HG03469 (cell line): ENCODE results near the gene SART1.
"Not testable (repeated sequence)": the region's sequence is repeated elsewhere in the genome, so short reads cannot be mapped to it uniquely, and the experiment has no call there.

Experiments
- ATAC-seq: cut with Tn5 transposase; IDR thresholded peaks from one replicate; pipeline ENCODE4 v1.9.1; 2021; ENCODE audit warnings: mild to moderate bottlenecking, moderate library complexity, moderate number of reproducible peaks; ENCODE audit not compliant: unreplicated experiment

Gene SART1

GRCh38 chr11:65931773-65932557 is 29.6 kb upstream of the SART1 start:
- ATAC-seq = no peak

DNA sequence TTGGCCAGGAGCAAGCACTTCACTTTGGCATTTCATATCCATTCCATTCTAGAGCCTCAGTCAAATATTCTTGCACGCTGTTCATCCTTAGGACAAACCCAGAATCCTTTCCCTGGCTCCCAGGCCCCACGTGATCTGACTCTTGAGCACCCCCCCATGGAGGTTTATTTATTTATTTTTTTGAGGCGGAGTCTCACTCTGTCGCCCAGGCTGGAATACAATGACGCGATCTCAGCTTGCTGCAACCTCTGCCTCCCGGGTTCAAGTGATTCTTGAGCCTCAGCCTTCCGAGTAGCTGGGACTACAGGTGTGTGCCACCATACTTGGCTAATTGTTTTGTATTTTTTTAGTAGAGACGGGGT is 29.0 kb upstream of the SART1 start:
- no peak for ATAC-seq

- no peak for ATAC-seq
Measured at GRCh38 chr11:65934014-65934413, 27.5 kb upstream of the SART1 start.

DNA sequence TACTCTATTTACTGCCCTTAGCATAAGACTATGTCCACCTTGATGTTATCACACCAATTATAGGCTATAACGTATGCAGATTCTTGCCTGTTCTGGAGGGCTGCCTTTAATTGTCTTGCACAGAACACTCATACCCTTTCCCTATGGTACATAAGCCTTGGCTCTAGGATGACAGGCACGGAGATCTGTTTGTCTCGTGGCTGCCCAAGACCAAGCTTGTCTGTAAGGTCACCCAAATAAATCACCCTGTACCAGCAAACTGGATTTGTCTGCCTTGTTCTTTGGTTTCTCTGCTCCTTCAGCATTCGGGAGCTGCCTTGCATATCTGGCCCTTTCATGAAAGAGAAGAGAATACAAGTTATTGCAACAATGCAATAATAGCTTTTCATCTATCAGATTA is 23.8 kb upstream of the SART1 start:
- ATAC-seq = no peak

- no peak for ATAC-seq
Measured at GRCh38 chr11:65941720-65942310, 19.7 kb upstream of the SART1 start.

GRCh38 chr11:65942531-65942930 is 19.0 kb upstream of the SART1 start:
- no peak for ATAC-seq

DNA sequence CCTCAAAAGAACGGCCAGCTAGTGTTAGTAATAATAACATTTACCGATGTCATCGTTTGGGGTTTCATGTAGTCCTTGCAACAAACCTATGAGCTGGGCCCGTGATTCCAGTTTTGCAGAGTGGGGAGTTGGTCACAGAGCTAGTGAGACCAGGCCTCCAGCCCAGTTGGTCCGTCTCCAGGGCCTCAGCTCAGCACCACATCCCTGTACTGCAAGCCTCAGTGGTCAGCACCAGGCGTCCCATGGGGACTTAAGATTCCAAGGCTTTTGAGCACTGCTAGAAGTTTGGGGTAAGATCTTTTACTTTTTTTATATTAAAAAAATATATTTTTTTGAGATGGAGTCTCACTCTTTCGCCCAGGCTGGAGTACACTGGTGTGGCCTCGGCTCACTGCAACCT is 17.3 kb upstream of the SART1 start:
- no peak for ATAC-seq

DNA sequence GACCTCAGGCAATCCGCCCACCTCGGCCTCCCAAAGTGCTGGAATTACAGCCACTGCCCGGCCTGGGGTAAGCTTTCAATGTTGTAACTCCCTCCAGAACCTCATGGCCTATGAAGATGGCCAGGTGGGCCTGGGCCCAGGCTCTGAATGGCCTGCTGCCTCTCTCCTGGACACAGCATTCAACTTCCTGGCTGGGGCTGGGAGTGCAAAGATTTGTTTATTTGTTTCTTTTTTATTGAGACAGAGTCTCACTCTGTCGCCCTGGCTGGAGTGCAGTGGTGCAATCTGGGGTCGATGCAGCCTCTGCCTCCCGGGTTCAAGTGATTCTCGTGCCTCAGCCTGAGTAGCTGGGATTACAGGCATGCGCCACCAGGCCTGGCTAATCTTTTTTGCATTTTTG is 16.8 kb upstream of the SART1 start:
- no peak for ATAC-seq

- no peak for ATAC-seq
Measured at GRCh38 chr11:65945430-65945911, 16.1 kb upstream of the SART1 start, which contains the start of gene TSGA10IP. Gene TSGA10IP, plus strand, starts transcription at chr11:65945480. Its CDS starts 196 bp downstream, at chr11:65945676.

GRCh38 chr11:65945941-65946558 is 15.5 kb upstream of the SART1 start:
- ATAC-seq = no peak

- ATAC-seq = no peak
Measured at GRCh38 chr11:65946655-65947054, 14.9 kb upstream of the SART1 start.

DNA sequence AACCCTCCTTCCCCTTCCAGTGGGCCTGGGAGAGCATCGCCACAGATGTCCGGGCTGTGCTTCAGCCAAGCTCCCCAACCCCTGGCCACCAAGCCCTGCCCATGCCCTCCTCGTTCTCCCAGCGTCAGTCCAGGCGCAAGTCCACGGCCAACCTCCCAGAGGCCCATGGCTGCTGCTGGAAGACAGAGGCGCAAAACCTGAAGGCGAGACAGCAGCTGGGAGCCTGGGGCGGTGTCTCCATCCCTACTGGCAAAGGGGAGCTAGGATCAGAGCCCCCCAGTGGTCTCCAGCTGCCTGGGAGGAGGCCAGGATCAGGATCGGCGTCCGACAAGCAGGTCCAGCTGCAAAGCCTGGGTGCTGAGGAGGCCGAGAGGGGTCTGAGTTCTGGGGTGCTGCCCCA is 14.4 kb upstream of the SART1 start:
- no peak for ATAC-seq

- no peak for ATAC-seq
Measured at GRCh38 chr11:65947603-65948125, 13.9 kb upstream of the SART1 start.

GRCh38 chr11:65950711-65951110 is 10.8 kb upstream of the SART1 start:
- ATAC-seq = not testable (repeated sequence)

DNA sequence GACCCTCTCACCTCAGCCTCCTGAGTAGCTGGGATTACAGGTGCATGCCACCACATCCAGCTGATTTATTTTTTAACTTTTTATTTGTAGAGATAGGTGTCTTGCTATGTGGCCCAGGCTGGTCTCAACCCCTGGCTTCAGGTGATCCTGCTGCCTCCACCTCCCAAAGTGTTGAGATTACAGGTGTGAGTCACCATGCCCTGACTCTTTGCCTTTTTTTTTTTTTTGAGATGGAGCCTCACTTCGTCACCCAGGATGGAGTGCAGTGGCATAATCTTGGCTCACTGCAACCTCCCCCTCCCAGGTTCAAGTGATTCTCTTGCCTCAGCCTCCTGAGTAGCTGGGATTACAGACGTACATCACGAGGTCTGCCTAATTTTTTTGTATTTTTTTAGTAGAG is 9.9 kb upstream of the SART1 start:
- not testable (repeated sequence) for ATAC-seq

GRCh38 chr11:65952052-65952521 is 9.4 kb upstream of the SART1 start:
- ATAC-seq = no peak

- no peak for ATAC-seq
Measured at GRCh38 chr11:65953471-65953870, 8.1 kb upstream of the SART1 start.

DNA sequence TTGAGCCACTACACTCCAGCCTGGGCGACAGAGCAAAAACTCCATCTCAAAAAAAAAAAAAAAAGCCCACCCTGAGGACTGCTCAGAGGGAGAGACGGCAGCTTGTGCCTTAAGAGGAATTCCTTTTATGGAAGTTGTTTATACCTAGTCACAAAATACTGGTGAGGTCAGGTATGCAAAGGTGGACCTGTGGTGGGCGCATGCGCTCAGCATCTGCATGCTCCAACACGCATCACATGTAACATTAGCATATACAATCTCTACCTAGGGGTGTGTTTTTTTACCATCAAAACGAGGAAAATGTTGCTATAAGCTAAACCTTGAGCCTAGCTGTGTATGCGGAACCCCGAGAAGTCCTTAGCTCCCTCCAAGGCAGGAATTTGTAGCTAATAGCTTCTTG is 6.8 kb upstream of the SART1 start:
- ATAC-seq = no peak

DNA sequence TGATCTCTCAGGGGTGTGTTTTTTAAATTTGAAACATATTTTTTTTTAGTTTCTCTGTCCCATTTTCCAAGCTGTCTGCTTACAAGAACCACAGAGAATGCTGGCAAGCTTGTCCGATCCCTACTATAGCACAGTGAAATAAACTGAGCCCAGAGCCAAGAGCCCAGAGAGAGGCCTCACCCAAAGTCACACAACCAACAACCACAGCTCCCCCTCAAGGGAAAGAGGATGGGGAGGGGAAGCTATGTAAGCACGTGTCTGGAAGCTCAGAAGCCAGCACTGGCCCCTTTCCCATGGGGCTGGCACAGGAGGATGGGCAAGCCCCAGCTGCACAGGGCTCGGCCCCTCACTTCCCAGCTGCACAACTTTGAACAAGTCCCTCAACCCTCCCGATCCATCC is 3.2 kb upstream of the SART1 start:
- no peak for ATAC-seq

- ATAC-seq = no peak
Measured at GRCh38 chr11:65958774-65959420, 2.6 kb upstream of the SART1 start.

GRCh38 chr11:65960824-65961266 is 689 bp upstream of the SART1 start:
- ATAC-seq = no peak
